SU-DHL-6 (cell line): ENCODE results near the gene SF3B1.
"Not testable (repeated sequence)": the region's sequence is repeated elsewhere in the genome, so short reads cannot be mapped to it uniquely, and the experiment has no call there.

ENCODE experiments used
- H2AFZ ChIP-seq: fragments of 200-600 bp; sonication (generic); 2 replicates; pipeline ENCODE4 v1.6.1; 2014; ENCODE audit warnings: low read depth, mild to moderate bottlenecking, moderate library complexity, mixed read lengths, antibody characterized with exemption, low read length; ENCODE audit not compliant: severe bottlenecking
- H3F3A ChIP-seq: fragments of 200-600 bp; shearing (Covaris generic); 2 replicates; pipeline ENCODE4 v1.6.0; 2016; ENCODE audit warnings: antibody characterized with exemption, mild to moderate bottlenecking; ENCODE audit not compliant: insufficient read depth
- H3K27ac ChIP-seq: fragments of 200-600 bp; sonication (generic); 2 replicates; pipeline ENCODE4 v1.5.1; 2016; ENCODE audit warnings: low read depth, mild to moderate bottlenecking, low read length, moderate library complexity, mixed read lengths
- H3K27me3 ChIP-seq: fragments of 200-600 bp; sonication (generic), shearing (Covaris generic); 2 replicates; pipeline ENCODE4 v1.6.0; 2014; ENCODE audit warnings: mild to moderate bottlenecking, low read length
- H3K36me3 ChIP-seq: fragments of 200-600 bp; sonication (generic); 2 replicates; pipeline ENCODE4 v1.6.1; 2014; ENCODE audit warnings: mild to moderate bottlenecking, low read length, mixed read lengths
- H3K4me2 ChIP-seq: fragments of 300-600, 200-600 bp; shearing (Covaris generic), sonication (generic); 2 replicates; pipeline ENCODE4 v1.6.0; 2014; ENCODE audit warnings: low read length, low read depth, mild to moderate bottlenecking; ENCODE audit not compliant: poor library complexity, severe bottlenecking
- H3K4me3 ChIP-seq: fragments of 200-600 bp; sonication (generic); 2 replicates; pipeline ENCODE4 v1.5.1; 2014; ENCODE audit warnings: antibody characterized with exemption, low read length, mild to moderate bottlenecking, mixed read lengths; ENCODE audit not compliant: insufficient read depth, poor library complexity, severe bottlenecking
- H3K79me2 ChIP-seq: fragments of 200-600 bp; sonication (generic); 2 replicates; pipeline ENCODE4 v1.6.1; 2014; ENCODE audit warnings: mild to moderate bottlenecking, low read length, moderate library complexity; ENCODE audit not compliant: insufficient read depth
- H3K9ac ChIP-seq: fragments of 200-600 bp; sonication (generic); 2 replicates; pipeline ENCODE4 v1.7.0; 2014; ENCODE audit warnings: mild to moderate bottlenecking, low read length
- H3K9me2 ChIP-seq: fragments of 200-600 bp; sonication (generic); replicated peaks from 2 replicates; pipeline ENCODE4 v1.6.1; 2014; ENCODE audit warnings: low read length; ENCODE audit not compliant: insufficient read depth
- H3K9me3 ChIP-seq: fragments of 200-600 bp; sonication (generic); 2 replicates; pipeline ENCODE4 v1.6.1; 2014; ENCODE audit warnings: low read length, mixed read lengths; ENCODE audit not compliant: insufficient read depth
- H4K20me1 ChIP-seq: fragments of 200-600 bp; sonication (generic); 2 replicates; pipeline ENCODE4 v1.6.1; 2014; ENCODE audit warnings: low read depth, mild to moderate bottlenecking, antibody characterized with exemption, low read length, moderate library complexity, mixed read lengths
- CTCF ChIP-seq: fragments of 200-600 bp; sonication (generic); IDR thresholded peaks from one replicate; pipeline ENCODE4 v1.5.1; 2017; ENCODE audit warnings: antibody characterized with exemption, mild to moderate bottlenecking, low read length, moderate library complexity; ENCODE audit not compliant: insufficient read depth, poor library complexity, severe bottlenecking
- EZH2phosphoT487 ChIP-seq: fragments of 200-600 bp; sonication (generic), shearing (Covaris generic); conservative IDR thresholded peaks from 2 replicates; pipeline ENCODE4 v1.6.1; 2018; ENCODE audit warnings: mild to moderate bottlenecking, antibody characterized with exemption, low read length, moderate library complexity, mixed read lengths

The SF3B1 gene

GRCh38 chr2:197435598-197436420 is 981 bp upstream of the SF3B1 start:
- Histone ChIP-seq H3K36me3 (no peaks in the 10 kb centered on the region), H3K27ac (peak overlapping the region; percentile 57), H3F3A (no peaks in the 10 kb centered on the region), H3K27me3 (no peaks in the 10 kb centered on the region), H2AFZ (peak overlapping the region; percentile 73), H3K9ac (peak overlapping the region; percentile 93), H3K4me2 (peak overlapping the region; percentile 83), H3K9me2 (no peaks in the 10 kb centered on the region), H4K20me1 (peaks cover 25% of the 10 kb centered on the region; the same call in 1 of the 2 replicates), H3K9me3 (no peaks in the 10 kb centered on the region), H3K4me3 (peak overlapping the region; percentile 78), H3K79me2 (peaks cover 40% of the 10 kb centered on the region)
- TF ChIP-seq CTCF (no peak), EZH2phosphoT487 (no peak)

GRCh38 chr2:197433780-197434438 is 919 bp downstream of the SF3B1 start:
- Histone ChIP-seq H3F3A (no peaks in the 10 kb centered on the region), H3K9me2 (no peaks in the 10 kb centered on the region), H3K4me2 (peak overlapping the region; percentile 89), H3K27me3 (no peaks in the 10 kb centered on the region), H3K9ac (peak overlapping the region; percentile 93), H4K20me1 (peaks cover 38% of the 10 kb centered on the region), H3K9me3 (no peaks in the 10 kb centered on the region), H3K79me2 (peaks cover 59% of the 10 kb centered on the region), H3K36me3 (0 out of 2 replicates have a peak, but pooled peaks cover 6% of the 10 kb centered on the region), H3K27ac (peak overlapping the region; percentile 70), H2AFZ (no peak overlapping the region), H3K4me3 (peak overlapping the region; percentile 90)
- TF ChIP-seq CTCF, result no peak
- no peak for TF ChIP-seq EZH2phosphoT487

- not testable (repeated sequence) for H3K27ac ChIP-seq, H2AFZ ChIP-seq, H3K36me3 ChIP-seq, H3K9me2 ChIP-seq, H3F3A ChIP-seq, H3K27me3 ChIP-seq, H3K9me3 ChIP-seq
- H3K79me2 ChIP-seq, result peaks cover 73% of the 10 kb centered on the region
- peaks cover 44% of the 10 kb centered on the region for H4K20me1 ChIP-seq
- peak overlapping the region; percentile 89 for H3K4me2 ChIP-seq
- peak overlapping the region; percentile 93 for H3K9ac ChIP-seq
- peak overlapping the region; percentile 90 for H3K4me3 ChIP-seq
Measured at GRCh38 chr2:197432527-197432926, 2.3 kb downstream of the SF3B1 start.
